DMS79 (cell line): Measurements from ENCODE around the gene AKR1C4.
"Not testable (repeated sequence)": the region's sequence is repeated elsewhere in the genome, so short reads cannot be mapped to it uniquely, and the experiment has no call there.

ENCODE experiments used
- DNase-seq: peaks from one replicate; lab custom pipeline; 2025; lab: John Stamatoyannopoulos, UW

The AKR1C4 gene

DNA sequence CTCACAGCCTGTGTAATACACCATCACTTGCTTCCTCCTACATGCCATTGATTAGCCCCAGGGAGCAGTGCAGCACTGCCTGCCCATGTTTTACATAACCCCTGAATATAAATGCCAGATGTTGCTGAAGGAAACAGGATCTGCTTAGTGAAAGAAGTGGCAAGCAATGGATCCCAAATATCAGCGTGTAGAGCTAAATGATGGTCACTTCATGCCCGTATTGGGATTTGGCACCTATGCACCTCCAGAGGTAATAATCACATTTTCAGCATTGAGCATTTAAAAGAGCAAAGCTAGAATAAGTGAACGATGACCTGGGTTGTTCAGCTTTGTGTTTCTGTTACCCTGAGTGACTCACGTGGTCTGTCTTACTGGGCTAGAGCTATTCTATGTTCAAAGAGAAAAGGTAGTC, at the start of gene AKR1C4:
AKR1C4 (plus strand) TSS at position 136 of the 412 bp plus-strand sequence; CDS start at position 167, 31 bp downstream.
- DNase-seq = no peak

DNA sequence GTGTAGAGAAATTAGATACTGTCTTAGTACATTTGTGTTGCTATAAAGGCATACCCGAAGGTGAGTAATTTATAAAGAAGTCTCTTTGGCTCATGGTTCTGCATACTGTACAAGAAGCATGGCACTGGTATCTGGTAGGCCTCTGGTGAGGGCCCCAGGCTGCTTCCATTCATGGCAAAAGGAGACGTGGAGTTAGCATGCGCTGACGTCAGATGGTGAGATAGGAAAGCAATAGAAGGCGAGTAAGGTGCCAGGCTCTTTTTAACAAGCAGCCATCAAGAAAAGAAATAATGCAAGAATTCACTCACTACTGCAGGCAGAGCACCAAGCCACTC, 49.8 kb upstream of the AKR1C4 start:
- no peak for DNase-seq

DNA sequence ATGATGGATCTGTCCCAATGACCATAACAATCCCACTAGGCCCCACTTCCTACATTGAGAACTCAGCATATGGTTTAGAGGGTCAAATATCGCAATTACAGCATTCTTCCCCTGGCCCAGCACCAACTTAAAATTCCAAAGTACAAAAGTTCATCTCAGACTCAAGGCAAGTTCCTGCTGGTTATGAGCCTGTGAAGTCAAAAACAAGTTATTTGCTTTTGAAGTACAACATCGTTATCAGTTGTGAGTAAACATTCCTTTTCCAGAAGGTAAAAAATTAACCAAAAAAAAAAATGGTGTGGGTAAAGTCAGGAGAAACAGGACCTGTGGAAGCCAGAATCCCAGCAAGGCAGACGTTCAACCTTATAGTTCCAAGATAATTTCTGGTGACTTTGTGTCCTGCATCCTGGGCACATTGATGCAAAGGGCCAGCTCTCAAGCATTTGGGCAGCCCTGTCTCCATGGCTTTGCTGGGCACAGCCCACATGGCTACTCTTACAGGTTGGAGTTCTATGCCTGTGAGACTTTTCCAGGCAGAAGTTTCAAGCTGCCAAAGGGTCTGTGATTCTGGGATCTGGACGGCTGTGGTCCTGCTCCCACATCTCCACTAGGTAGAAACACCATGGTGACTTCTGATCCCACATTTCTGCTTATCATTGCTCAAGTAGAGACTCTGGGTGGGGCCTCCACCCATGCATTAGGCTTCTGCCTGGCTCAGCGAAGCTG, 49.2 kb upstream of the AKR1C4 start:
- DNase-seq = no peak

DNA sequence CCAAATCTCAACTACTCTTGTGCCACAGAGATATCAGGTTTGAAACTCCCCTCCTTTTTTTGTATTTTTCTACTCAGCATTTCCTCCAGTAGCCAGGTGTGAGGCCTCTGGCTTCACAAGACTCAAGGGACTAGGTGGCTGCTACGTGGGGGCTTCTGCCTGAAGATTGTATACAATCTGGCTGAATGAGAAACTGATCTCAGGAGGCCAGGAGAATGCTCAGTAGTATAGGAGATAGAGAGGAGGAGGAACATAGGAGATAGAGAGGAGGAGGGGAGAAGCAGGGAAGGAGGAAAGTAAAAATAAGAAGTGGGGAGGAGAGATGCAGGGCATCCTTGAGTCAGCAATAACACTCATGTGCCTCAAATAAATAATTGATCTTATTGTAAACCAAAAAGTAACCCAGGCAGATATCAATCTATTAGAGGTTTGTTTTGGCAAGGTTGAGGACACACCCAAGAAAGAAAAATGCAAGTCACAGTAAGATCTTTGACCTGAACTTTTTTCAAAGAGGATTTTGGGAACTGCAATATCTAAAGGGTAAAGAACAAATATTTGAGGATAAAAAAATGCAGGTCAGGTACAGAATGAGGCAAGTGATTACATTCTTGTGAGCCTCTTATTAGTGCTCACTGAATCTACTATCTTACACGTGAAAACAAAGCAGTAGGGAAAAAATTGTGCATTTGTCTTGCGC, 48.5 kb upstream of the AKR1C4 start:
- no peak for DNase-seq

DNA sequence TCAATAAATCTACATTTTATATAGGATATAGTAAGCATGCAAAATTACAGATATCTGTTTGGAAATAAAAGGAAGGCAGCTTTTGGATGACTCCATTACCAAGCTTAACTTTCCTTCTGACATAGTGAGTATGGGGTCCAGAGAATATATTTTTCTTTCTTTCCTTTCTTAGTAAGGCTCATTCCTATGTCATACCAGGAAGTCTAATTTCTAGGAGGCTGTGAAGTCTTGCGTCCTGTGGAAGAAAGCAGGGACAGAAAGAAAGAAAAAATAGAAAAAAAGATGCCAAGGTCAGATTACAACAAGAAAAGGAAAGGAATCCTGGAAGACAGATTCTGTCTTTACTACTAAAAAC, 48.0 kb upstream of the AKR1C4 start:
- DNase-seq = no peak

DNA sequence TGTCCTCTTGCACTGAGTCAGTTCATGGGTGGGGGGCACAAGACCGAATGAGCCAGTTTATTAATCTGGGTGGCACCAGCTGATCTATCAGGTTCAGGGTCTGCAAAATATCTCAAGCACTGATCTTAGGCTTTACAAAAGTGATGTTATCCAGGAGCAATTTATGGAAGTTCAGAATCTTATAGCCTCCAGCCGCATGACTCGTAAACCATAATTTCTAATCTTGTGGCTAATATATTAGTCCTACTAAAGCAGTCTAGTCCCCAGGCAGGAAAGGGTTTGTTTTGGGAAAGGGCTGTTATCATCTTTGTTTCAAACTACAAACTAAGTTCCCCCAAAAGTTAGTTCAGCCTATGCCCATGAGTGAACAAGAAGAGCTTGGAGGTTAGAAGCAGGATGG, 45.6 kb upstream of the AKR1C4 start:
- DNase-seq = no peak

DNA sequence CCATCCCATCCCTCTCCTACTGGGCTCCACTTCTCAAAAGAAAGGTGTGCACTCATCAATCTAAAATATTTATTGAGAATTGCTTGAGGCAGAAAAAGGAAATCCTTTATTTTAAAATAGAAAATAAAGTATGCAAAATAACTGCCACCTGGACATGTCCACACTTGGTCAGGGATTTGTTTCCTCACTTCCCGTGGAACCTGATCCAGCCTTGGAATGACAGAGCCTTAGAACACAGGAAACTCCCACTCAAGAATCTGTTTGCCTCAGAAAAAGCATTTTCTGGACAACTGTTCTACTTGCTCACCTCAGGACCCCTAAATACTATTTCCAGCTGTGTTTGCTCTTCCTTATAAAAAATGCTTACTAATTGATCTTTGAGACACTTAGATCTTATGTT, 40.7 kb upstream of the AKR1C4 start:
- DNase-seq = no peak

DNA sequence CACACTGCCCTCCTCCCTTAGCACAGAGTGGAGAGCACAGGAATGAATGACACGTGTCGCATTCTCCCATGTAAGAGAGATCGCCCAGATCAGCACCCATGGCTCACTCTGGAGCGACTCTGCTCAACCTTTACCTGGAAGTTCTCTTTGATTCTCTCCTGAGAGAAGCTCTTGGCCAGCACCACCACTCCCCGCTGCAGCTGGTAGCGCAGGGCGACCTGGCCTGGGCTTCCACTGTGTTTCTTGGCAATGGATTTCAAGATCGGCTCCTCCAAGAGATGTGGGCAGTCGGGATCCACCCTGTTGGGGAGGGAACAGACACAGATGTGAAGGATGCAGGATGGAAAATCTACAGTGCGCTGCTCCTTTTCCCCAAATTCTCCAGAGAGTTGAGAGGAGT, 39.1 kb upstream of the AKR1C4 start:
- DNase-seq = no peak

DNA sequence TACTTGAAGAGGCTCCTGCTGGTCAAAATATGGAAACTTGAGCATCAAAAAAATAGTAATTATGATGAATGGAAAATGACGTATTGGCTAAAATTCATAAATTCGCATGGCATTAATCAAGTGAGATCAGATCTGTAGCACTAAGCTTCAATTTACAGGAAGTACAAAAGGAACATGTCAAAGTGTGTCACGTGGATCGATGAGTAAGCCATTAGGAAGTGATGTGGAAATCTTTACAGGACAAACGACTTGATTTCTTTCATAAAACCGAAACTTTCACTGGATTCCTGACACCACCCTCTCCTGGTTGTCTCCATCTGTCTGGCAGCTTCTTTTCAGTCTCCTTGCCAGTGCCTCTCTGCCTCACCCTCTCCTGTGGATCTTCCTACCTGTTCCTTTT, 37.5 kb upstream of the AKR1C4 start:
- no peak for DNase-seq

DNA sequence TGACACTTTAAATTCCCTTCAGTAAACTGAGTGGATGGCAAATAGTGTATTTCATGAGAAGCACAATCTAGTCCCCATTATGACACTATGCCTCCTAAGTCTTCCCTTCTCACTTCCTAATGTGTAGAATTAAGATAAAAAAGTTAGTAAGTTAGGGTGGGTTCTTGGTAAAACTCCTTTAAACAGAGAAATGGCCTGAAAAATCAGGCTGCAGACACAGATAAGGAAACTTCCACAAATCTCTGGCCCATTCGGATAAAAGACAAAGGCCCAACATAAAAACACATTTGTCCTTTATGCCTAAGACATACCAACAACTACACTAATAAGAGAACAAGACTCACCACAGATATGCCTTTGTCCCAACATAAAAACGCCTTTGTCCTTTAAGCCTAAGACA, 33.1 kb upstream of the AKR1C4 start:
- no peak for DNase-seq

DNA sequence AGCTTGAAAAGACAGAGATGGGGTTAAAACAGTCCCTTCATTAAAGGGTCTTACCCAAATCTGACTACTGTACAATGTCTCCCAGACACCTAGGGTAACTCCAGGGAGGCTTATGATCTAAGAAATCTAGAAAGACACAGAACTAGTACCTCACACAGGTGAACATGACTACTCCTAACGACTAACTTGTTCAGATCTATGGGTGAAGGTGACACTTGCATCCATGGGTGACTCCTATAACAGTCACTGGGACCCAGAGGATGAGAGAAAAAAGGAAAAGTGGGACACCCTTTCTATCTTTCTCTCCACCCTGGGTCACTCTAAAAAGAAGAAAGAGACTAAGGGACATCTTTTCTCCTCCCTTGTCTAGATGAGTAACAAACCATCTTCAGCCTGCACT, 30.9 kb upstream of the AKR1C4 start:
- DNase-seq = no peak

DNA sequence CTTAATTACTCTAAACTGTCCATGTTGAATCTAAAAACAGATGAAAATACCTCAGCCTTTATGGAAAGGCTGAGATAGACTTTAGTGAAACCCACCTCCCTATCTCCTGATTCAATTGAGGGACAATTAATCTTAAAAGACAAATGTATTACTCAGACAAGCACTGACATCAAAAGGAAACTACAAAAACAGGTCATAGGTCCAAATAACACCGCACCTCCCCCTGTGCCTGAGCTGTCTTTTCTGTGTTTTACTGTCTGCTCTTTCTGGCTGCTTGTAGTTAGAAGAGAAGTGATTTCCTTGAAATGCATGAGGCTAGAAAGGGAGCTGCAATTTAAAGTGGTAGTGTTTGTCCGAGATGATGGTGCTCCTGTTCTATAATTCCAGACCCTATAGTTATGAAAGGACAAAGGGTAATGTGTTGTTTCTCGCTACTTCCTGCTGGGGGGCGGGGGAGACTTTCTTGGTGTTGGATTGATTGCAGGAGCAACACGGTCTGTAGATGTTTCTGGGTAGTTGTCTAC, 27.7 kb upstream of the AKR1C4 start:
- no peak for DNase-seq

DNA sequence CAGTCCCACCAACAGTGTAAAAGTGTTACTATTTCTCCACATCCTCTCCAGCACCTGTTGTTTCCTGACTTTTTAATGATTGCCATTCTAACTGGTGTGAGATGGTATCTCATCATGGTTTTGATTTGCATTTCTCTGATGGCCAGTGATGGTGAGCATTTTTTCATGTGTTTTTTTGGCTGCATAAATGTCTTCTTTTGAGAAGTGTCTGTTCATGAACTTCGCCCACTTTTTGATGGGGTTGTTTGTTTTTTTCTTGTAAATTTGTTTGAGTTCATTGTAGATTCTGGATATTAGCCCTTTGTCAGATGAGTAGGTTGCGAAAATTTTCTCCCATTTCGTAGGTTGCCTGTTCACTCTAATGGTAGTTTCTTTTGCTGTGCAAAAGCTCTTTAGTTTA, 21.1 kb upstream of the AKR1C4 start:
- DNase-seq = not testable (repeated sequence)

DNA sequence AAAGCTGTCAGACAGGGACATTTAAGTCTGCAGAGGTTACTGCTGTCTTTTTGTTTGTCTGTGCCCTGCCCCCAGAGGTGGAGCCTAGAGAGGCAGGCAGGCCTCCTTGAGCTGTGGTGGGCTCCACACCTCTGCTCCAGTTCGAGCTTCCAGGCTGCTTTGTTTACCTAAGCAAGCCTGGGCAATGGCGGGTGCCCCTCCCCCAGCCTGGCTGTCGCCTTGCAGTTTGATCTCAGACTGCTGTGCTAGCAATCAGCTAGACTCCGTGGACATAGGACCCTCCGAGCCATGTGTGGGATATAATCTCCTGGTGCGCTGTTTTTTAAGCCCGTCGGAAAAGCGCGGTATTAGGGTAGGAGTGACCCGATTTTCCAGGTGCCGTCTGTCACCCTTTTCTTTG, 16.1 kb upstream of the AKR1C4 start:
- DNase-seq = not testable (repeated sequence)

DNA sequence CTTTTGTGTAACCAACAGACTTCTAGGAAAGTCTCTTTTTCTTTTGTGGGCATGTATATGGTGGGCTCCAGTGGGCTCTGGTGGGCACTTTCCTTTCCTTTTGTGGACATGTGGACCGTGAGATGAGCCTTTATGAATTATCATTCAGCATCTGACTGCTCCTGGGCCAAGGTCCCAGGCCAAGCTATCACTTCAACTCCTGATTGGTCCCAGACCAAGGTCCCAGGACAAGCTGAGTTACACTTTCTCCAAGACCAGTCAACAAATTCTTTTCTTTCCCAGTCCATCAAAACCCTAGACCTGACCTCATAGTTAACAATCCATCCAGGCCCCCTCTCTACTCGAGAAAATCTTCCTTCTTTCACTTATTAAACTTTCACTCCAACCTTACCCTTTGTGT, 12.7 kb upstream of the AKR1C4 start:
- no peak for DNase-seq

DNA sequence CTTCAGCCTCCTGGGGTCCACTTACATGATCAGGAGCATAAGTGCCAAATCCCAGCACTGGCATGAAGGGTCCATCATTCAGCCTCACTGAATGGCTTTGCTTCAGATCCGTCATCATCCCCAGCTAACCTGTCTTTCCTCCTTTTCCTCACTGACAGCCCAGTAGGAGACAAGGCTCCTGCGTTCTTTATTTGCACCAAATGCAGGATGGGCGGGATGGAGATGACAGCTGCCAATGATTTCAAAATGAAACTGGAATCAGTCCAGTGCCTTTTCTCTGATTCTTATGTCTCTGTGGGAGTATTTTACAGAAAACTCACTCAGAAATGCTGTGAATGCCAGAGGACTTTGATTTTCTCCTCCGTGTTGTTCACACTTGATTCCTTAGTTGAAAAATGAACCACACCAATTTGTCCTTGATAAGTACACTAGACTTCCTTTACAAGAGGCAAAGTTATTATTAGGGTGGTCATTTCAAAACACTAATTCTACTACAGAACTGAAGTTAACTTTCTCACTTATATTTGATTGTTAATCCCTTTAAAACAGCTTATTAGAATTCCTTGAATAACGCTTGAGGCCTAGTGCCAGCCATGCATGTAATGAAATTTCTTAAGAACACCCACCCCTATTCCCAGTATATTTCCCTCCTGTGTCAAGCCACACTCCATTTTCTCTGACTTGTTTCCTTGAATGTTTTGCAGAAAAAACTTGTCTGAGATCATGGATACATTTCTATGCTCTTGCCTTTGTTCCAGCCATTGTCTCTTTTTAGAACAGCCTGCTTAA, 11.5 kb upstream of the AKR1C4 start, which contains the start of gene AKR1C8:
AKR1C8 (minus strand) TSS at position 164 of the 789 bp plus-strand sequence; CDS start at position 118, 46 bp downstream.
- DNase-seq = no peak

DNA sequence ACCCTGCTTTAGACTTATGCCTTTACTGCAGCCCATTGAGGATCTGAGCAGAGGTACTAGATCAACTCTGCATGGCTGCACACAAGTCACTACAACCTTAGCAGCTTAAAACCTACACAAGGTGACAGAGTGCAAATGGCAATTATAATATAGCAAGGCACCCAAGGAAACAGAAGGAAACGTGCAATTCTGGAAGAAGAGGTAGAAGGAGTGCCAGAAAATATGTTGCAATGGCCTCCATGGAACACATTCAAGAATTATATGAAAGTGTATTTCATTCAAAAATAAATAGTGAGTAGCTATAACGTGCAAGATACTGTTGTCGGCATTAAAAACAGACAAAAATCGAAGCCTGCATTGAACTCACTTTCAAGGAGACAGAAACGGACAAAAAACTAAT, 8.8 kb upstream of the AKR1C4 start:
- DNase-seq = no peak

DNA sequence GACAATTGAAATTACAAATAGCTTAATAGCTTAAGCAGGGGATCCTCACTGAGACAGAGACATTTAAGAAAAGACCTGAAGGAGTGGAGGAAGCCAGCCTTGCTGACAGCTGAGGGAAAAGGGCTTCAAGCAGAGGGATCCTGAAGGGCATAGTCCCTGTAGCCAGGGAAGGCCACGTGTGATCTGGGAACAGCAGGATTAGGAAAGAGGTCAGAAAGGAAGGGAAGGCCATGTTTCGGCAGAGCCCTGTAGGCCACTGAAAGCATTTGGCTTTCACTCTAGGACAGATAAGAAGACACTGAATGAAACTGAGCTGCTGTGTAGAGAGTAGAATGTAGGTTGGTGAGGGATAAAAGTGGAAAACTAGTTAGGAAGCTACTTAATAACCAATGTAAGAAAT, 8.3 kb upstream of the AKR1C4 start:
- no peak for DNase-seq

DNA sequence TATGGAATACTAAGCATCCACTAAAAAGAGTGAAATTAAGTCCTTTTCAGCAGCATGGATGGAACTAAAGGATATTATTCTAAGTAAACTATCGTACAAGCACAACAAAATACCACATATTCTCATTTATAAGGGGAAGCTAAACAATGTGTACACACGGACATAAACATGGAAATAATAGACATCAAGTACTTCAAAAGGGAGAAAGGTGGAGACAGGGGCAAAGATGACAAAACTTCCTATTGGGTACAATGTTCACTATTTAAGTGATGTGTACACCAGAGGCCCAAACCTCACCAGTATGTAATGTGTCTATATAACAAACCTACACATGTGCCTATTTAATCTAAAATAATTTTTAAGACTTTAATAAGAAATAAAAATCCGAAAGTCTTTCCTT, 2.2 kb upstream of the AKR1C4 start:
- no peak for DNase-seq

DNA sequence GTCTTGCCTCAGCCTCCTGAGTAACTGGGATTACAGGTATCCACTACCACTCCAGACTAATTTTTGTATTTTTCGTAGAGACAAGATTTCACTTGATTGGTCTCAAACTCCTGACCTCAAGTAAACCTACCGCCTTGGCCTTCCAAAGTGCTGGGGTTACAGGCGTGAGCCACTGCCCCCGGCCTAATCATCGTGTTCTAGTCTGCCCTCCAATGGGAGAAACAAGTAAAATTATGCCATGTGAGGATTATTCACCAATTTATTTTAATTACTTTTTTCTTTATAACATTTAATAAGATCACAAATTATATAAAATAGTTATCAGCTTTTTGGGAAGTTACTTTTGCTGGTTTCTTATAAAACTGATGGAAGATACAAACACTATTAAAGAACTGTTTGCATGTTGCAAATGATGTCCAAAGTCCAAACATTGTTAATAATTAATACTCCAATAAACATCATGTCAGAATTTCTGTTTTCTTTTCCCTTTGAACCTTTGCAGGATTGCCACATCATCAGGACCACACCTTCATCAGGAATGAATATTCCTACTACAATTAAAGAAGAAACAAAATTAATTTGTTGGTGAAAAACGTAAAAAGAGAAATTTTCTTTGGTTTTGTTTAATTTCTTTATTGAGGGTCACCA, 786 bp upstream of the AKR1C4 start:
- no peak for DNase-seq

DNA sequence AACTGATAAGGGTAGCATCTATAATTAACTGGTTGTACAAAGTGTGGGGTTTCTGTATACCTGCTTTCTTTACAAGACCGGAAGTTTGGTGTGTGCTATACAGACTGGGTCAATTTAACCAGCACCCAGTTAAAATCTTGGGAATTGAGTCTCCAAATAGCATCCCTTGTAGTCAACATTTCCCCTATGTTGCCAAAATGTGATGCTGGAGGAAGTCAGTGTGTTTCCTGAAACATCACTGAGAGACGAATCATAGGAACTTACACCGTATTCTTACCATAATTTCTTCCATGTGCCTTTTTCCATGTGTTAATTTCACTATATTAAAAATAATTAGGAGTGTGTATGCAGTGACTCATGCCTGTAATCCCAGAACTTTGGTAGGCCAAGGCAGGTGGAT, 1.7 kb downstream of the AKR1C4 start:
- DNase-seq = no peak

DNA sequence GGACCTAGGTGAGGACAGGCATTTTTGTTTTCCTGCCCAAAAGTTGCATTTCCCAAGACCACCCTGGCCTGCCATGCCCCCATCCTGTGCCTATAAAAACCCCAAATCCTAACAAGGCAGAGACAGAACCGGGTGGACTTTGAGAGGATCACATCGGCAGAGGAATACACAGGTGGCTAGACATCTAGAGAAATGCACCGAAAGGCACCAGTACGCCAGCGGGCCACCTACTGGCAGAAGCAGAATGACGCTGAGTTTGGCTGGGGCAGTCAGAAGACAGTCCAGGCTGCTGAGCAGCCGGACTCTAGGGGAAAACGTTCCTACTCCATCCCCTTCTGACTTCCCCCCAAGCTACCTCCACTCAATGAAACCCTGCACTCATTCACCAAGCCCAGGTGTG, 2.8 kb downstream of the AKR1C4 start:
- no peak for DNase-seq
